HG02840 (cell line): ENCODE measurements around the gene BCKDK.
"Not testable (repeated sequence)": the region's sequence is repeated elsewhere in the genome, so short reads cannot be mapped to it uniquely, and the experiment has no call there.

Source experiments
- ATAC-seq: cut with Tn5 transposase; IDR thresholded peaks from one replicate; pipeline ENCODE4 v1.9.1; 2021; ENCODE audit warnings: mild to moderate bottlenecking, moderate library complexity, moderate number of reproducible peaks; ENCODE audit not compliant: unreplicated experiment, low FRiP score

The BCKDK gene

DNA sequence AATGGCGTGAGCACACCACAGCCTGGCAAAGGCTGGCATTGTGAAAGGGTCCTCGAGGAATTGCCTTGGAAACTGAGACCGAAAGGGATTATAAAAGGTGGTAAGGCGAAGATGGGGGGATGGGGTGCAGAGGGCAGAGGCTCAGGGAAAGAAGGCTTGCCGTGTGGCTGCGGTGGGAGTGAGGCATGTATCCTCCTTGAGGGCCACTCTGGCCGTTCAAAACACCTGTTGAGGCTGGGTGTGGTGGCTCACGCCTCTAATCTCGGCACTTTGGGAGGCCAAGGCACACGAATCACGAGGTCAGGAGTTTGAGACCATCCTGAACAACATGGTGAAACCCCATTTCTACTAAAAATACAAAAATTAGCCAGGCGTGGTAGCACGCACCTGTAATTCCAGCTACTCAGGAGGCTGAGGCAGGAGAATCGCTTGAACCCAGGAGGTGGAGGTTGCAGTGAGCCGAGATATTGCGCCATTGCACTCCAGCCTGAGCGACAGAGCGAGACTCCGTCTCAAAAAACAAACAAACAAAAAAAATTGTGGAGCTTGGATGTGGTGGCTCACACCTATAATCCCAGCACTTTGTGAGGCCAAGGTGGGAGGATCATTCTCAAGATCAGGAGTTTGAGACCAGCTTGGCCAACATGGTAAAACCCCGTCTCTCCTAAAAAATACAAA lies 28.8 kb downstream of the BCKDK start:
- not testable (repeated sequence) for ATAC-seq

DNA sequence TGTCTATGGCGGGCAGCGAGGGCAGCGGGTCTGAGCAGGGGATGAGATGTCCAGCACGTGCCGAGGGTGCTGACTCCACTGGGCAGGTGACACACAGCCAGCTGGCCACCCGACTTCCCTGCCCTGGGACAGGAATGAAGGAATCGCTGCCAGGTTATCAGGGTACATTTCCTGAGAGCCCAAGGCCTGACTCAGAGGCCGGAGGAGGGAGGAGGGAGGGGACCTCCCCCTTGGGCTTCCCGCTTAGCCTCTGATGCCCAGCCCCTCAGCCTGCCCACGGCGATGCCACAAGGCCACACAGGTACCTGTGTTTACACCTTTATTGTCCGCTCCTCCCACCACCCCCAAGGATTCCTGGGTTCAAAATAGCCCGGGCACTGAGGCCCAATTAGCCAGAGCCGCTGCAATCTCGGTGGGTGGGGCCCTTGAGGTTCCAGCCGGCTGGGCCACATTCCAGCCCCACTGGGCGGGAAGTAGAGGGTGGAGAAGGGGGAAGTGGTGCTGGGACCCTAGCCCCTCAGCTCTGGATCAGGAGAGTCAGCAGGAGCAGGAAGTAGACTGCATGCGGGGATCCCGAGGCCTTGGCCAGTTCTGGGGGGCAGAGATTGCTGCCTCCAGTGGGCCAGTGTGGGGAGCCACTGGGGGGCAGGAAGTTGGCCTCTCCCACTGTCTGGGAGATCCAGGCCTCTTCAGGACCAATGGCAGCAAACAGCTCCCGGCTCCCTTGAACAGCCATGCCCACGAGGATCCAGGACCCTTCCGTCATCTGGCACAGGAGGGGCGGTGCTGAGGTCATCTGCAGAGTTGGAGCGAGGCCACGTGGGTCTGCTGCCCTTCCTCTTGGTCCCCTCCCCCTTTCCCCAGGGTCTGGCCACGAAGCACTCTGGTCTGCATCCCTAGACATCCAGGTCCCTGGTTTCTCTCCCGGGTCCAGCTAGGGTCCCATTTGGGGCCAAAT lies 30.7 kb downstream of the BCKDK start:
- no peak for ATAC-seq

DNA sequence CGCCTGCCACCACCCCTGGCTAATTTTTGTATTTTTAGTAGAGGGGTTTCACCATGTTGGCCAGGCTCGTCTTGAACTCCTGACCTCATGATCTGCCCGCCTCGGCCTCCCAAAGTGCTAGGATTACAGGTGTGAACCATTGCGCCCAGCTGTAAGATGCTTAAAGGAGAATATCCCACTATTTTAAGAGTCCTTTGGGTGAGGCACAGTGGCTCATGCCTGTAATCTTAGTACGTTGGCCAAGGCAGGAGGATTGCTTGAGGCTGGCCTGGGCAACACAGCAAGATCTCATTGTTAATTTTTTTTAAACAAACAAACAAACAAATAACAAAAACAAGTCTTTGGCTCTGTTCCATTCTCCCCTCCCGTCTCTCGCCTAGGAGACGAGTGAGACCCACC lies 32.9 kb downstream of the BCKDK start:
- ATAC-seq, result not testable (repeated sequence)

DNA sequence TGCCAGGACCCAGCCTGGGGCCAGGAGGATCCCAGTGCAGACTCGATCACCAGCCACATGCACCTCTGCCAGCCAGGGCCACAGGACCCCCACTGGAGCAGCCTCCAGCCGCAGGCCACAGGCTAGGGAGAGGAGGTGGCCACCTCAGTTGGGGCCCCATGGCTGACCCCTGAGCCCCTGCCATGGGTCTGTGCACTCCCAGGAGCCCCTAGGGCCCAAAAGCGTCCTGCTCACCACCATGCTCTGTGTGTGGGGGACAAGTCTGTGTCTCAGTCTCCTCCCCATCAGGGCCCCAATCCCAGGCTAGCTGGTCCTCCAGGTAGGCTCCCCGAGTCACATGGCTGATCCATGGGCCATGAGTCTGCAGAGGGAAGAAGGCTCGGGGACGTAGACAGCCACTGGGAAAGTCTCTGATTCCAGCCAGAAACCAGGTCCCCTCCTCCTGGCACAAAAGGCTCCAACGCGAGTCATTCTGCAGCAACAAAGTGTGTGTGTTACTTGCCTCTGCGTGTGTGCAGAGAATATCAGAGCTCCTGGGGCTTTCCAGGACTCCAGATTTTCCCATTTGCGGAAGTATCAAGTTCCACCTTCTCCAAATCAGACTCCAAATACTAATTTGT lies 33.4 kb downstream of the BCKDK start:
- peak; percentile 3 for ATAC-seq

DNA sequence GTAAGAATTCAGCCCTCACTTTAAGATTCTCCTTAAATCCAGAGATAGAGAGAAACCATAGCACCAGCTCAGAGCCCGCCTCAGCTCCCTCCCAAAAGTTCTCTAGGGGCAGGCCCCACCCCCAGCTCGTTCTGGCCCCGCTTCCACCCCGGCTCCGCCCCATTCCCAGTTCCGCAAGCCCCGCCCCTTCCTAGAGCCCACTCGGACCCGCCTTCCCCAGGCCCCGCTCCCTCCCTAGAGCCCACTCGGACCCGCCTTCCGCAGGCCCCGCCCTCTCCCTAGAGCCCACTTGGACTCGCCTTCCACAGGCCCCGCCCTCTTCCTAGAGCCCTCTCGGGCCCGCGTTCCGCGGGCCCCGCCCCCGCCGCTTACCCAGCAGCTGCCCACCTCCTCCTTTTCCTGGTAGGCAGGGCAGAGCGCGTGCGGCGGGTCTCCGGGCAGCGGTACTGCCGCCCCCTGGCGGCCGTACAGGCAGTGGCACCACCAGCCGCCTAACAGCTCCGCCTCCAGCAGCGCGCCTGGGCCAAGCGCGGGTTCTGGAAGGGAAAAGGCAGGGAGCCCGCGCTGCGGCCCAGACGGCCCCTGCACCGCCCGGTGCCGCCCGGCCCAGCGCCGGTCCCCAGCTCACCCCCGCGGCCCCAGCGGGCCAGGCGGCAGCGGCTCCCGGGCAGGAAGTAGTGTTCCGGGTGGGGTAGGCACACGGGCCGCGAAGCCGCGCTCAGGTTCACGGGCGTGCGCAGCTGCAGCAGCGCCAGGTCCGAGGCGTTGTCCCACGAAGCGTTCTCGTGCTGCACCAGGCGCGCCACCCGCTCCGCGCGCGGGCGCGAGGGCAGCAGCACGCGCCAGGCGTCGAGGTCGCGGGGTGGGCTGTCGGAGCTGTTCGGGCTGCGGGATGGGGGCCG lies 34.2 kb downstream of the BCKDK start:
- ATAC-seq, result peak; percentile 87

DNA sequence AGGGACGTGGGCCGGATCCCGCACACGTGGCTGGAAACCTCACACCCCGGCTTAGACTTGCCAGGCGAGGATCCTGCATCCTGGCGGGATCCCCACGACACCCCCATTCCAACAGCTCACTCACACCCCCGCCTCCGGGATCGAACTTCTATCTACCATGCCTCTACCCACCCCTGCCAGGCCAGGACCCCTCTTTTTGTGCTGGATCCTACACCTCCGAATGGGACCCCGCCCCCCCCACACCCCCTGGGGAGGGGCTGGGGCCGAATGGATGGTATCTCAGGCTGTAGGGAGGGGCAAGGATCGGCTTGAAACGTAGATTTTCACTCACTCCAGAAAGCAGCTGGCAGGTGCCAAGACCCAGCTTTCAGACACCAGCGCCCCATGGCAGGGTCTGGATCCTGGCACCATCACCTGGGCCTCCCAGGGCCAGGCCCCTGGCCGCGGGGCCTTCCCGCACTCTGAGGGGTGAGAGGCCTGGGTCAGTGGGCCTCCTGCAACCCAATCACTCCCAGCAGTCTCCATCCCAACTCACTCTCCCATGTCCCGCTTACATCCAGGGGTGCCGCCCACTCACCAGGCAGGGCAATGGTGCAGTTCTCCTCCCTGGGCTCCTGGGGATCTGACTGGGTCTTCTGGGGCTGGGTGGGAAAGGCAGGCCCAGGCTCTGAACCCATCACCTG lies 35.0 kb downstream of the BCKDK start:
- ATAC-seq, result no peak

DNA sequence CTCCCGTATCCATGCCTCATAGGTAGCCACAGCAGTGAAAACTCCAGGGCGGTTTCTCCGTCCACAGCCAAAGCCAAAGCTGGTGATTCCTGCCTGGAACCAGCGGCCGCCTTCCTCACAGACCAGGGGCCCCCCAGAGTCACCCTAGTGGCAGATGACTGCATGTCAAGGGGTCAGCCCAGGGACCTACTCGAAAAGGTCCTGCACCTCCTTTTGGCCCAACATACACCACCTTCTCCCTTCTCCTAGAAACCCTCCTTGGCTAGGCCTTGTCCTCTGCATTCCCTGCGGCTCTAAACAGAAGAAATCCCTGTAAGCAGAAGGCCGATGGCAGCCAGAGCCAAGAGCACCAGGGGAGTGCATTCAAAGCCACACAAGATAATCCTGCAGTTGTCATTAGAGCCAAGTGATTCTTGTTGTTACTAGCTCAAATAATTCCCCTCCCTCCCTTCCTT lies 35.5 kb downstream of the BCKDK start:
- ATAC-seq, result no peak

DNA sequence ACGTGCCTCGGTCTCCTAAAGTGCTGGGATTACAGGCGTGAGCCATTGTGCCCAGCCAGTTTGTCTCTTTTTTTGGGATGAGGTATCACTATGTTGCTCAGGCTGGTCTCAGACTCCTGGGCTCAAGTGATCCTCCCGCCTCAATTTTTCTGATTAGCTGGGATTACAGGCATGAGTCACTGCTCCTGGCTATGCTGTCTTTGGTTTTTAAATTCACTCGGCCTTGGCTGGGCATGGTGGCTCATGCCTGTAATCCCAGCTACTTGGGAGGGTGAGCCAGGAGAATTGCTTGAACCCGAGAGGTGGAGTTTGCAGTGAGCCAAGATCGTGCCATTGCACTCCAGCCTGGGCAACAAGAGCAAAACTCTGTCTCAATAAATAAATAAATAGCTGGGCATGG lies 36.2 kb downstream of the BCKDK start:
- not testable (repeated sequence) for ATAC-seq

DNA sequence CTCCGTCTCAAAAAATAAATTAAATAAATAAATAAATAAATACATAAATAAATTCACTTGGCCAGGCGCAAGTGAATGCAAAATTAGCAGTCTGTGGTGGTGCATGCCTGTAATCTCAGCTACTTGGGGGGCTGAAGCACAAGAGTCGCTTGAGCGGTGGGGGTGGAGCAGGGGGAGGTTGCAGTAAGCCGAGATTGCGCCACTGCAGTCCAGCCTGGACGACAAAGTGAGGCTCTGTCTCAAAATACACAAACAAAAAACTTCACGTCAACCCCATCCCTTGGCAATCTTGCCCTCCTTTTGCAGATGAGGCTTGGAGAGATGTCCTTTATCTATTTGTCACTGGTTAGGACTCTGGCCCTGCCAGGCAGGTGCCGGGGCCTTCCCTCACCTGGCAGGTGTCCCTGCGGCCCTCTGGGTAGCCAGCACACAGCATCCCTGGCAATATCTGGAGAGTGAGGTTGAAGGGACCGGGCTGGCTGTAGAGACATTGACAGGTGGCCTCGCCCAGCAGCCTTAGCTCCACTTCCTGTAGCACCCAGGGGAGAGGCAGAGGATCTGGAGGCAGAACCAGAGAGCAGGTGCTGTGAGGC lies 37.3 kb downstream of the BCKDK start:
- no peak for ATAC-seq

DNA sequence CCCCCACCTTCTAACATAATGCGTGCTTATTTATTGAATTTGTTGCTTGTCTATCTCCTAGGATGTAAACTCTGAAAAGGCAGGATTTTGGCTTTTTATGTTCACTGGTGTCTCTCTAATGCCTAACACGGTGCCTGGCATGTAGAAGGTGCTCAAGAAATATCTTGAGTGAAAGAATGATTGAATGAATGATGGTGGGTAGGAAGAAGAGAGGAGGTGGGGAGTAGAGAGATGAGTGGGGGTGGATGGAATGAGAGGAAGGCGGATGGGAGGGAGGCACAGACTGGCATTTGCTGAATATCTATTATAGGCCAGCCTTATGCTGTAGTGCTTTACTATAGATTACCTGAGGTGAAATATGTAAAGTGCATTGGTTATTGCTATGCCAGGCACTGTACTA lies 39.4 kb downstream of the BCKDK start:
- no peak for ATAC-seq

DNA sequence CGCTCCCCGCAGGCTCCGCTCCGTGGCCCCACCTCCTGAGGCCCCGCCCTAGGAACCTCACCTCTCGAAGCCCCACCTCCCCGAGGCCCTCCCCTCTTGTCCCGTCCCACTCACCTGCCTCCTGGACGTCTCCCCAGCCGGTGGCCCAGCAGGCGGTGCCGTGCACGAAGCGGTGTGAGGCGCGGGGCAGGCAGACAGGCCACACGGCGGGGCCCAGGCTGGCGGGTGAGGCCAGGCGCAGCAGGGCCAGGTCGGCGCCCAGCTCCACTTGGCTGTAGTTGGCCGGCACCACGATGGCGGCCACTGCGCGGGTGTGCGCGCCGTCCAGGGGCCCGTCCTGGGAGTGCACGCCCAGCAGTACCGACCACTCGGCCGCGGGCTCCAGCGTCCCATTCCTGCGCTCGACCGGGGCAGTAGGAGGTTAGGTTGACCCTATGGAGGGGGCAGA lies 40.1 kb downstream of the BCKDK start:
- ATAC-seq, result no peak

DNA sequence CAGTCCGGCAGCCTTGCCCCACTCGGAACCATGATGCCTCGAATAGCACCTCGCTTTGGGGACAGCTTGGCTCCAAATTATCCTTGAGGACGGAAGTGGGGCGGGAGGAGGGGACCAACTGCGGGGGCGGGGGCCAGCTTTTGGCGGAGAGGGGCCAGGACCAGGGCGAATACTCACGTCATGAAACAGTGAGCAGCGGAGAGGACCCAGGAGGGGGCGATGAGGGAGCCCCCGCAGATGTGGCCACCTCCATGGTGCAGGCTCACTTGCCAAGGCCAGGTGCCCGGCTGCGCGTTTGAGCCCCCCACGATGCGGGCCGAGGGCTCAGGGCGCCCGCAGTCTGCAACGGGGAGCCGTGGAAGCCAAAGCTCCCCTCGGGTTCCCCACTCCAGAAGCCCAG lies 40.7 kb downstream of the BCKDK start:
- ATAC-seq, result no peak

DNA sequence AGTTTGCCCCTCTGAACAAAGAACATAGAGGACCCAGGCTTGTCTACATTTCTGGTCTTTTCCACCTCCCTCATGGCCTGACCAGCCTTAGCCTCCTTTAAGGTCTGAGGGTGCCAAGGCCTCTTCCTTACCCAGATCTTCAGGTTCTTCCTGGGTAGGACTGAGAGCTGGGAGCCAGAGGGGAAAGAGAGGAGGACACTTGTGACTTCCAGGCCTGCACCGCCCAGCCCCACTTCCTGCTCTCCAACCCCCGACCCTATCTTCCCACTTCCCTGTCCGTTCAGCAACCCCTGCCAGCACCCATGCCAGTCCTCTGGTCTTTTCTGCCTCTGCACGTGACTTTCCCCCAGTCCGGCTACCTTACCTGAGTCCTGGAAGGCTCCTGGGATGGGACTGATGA lies 41.1 kb downstream of the BCKDK start:
- ATAC-seq, result no peak

DNA sequence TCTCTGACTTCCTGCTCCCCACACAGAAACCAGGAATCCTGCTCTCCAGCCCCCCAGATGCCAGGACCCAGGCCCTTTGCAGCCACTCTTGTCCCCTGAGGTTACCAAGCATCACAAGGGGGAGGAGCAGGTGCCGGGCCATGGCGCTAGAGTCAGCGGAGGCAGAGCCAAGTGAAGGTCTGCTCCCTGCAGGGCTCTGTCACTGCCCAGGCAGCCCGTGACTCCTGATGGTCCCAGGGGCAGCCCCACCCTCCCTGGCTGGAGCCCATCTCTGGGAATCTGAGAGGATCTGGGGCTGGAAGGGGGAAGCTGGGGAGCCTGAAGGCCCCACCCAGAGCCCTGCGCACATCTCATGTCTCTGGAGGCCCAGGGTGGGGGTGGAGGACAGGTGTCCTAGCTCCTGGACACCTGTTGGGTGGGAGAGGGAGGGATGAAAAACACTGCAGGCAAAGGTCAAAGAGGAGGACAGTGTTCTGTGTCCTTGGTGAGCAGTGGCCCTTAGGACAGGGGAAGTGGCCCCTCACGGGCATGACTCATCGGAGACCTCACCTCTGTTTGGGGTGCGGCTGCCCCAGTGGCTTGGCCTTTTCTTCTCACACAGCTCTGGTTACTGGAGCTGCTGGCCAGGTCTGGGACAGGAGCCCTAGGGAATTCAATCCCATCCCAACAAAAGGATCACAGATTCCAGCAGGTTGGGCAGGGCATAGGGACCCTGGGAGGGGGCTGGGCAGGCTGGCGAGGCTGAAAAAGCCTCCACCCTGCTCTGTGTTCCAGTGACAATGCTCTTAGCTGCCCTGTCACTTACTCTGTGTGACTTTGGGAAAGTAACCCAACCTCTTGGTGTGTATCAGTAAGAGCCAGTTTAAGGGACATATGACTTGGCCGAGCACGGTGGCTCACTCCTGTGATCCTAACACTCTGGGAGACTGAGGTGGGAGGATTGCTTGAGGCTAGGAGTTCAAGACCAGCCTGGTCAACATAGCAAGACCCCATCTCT lies 42.0 kb downstream of the BCKDK start, which contains the start of gene PRSS36:
Gene PRSS36, minus strand, starts transcription at position 173 of the 997 bp plus-strand sequence. Its CDS starts 31 bp downstream, at position 142.
- ATAC-seq, result no peak

DNA sequence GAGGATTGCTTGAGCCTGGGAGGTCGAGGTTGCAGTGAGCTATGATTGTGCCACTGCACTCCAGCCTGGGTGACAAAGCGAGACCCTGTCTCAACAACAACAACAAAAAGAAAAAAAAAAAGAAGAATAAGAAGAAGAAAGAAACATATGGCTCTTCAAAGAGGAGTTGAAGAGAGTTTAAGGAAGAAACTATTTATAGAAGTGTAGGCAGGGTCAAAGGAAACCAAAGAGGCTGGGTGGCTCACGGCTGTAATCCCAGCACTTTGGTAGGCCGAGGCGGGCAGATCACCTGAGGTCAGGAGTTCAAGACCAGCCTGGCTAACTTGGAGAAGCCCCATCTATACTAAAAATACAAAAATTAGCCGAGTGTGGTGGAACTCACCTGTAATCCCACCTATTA lies 42.8 kb downstream of the BCKDK start:
- not testable (repeated sequence) for ATAC-seq

DNA sequence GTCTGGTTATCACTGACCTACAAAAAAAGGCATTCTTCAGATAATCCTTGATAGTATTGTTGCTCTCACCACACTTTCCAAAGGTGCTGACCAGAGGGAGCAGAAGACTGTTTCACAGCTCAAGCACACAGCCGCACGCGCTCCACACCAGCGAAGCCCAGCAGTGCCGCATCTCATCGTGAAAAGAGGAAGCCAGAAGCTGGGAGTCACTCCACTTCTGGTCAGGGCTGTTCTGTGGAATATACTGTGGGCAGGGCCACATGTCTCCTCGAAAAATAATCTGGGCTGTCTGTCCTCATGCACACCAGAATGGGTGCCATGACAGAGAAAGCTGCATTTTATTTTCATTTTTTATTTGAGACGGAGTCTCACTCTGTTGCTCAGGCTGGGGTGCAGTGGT lies 49.0 kb downstream of the BCKDK start:
- ATAC-seq, result no peak
